ENCODE data around the gene SCG3. TPM values are rescaled to one million over a fixed set of nuclear protein-coding genes. Genes with fewer than 3 reads are reported as not detected.

Gene SCG3
- total RNA-seq (2022) (not detected in 2 replicates), Bru-seq, nascent RNA (not detected), BruChase-seq, experiment 1, labeled RNA remaining after a 2-hour chase (not detected), BruChase-seq, experiment 2, labeled RNA remaining after a 6-hour chase (not detected)
- long read RNA-seq: 0 reads

DNA sequence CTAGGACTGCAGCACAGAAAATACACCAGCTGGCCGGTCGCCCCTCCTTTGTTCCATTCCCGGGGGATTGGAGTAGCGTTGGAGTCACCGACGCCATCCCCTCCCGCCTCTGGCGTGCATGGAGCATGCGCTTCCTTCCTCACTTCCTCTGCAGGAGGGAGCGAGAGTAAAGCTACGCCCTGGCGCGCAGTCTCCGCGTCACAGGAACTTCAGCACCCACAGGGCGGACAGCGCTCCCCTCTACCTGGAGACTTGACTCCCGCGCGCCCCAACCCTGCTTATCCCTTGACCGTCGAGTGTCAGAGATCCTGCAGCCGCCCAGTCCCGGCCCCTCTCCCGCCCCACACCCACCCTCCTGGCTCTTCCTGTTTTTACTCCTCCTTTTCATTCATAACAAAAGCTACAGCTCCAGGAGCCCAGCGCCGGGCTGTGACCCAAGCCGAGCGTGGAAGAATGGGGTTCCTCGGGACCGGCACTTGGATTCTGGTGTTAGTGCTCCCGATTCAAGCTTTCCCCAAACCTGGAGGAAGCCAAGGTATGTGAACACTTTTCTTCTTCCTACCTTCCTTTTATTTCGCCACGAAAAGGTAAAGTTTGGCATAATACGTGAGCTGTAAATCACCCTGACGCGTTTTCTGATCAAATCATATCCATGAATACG is at the start of gene SCG3:
Gene SCG3, plus strand, starts transcription at position 201 of the 661 bp plus-strand sequence. Its CDS starts 253 bp downstream, at position 454.
- CTCF ChIA-PET: no interaction called here
- peaks cover 8% of the 10 kb centered on the region for H3K27me3 Mint-ChIP-seq (ENCODE audit: insufficient read depth, unreplicated experiment)
- H3K4me3 Mint-ChIP-seq (ENCODE audit: unreplicated experiment): peak within 1 kb of the TSS; percentile 58
- H3K27ac Mint-ChIP-seq (ENCODE audit: unreplicated experiment): no peak within 1 kb of the TSS
- H3K27me3 ChIP-seq (replicated peaks; ENCODE audit: control insufficient read depth, insufficient read depth, low read length): no peaks in the 10 kb centered on the region
- no TSS peak for BruUV-seq (replicated peaks)
- no peaks in the 10 kb centered on the region for H3K36me3 Mint-ChIP-seq (ENCODE audit: insufficient read depth, unreplicated experiment)
- no peaks in the 10 kb centered on the region for H3K36me3 ChIP-seq (ENCODE audit: control insufficient read depth, insufficient read depth, low read length)
- POLR2A ChIA-PET: no interaction called here
- TF ChIP-seq, protein P1, sequence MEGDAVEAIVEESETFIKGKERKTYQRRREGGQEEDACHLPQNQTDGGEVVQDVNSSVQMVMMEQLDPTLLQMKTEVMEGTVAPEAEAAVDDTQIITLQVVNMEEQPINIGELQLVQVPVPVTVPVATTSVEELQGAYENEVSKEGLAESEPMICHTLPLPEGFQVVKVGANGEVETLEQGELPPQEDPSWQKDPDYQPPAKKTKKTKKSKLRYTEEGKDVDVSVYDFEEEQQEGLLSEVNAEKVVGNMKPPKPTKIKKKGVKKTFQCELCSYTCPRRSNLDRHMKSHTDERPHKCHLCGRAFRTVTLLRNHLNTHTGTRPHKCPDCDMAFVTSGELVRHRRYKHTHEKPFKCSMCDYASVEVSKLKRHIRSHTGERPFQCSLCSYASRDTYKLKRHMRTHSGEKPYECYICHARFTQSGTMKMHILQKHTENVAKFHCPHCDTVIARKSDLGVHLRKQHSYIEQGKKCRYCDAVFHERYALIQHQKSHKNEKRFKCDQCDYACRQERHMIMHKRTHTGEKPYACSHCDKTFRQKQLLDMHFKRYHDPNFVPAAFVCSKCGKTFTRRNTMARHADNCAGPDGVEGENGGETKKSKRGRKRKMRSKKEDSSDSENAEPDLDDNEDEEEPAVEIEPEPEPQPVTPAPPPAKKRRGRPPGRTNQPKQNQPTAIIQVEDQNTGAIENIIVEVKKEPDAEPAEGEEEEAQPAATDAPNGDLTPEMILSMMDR (IDR thresholded peaks at IDR 0.05; ENCODE audit: insufficient read depth in 1 of 2, low read depth in 1 of 2, low read length in 1 of 2, severe bottlenecking in 1 of 2, unreplicated experiment in 1 of 2): no peak
- DNase-seq: peak; percentile 77 to 83
- H3K4me1 Mint-ChIP-seq (ENCODE audit: low read depth, unreplicated experiment): no peaks in the 10 kb centered on the region
- no peak within 1 kb of the TSS for H3K4me3 ChIP-seq (ENCODE audit: low read depth, low read length)
- H3K4me1 ChIP-seq: no peaks in the 10 kb centered on the region
- no peaks in the 10 kb centered on the region for H3K9me3 Mint-ChIP-seq (ENCODE audit: unreplicated experiment)
- intact Hi-C loops (cut with micrococcal nuclease; ENCODE audit: unreplicated experiment): no loop called here
- H3K9me3 ChIP-seq: no peaks in the 10 kb centered on the region

DNA sequence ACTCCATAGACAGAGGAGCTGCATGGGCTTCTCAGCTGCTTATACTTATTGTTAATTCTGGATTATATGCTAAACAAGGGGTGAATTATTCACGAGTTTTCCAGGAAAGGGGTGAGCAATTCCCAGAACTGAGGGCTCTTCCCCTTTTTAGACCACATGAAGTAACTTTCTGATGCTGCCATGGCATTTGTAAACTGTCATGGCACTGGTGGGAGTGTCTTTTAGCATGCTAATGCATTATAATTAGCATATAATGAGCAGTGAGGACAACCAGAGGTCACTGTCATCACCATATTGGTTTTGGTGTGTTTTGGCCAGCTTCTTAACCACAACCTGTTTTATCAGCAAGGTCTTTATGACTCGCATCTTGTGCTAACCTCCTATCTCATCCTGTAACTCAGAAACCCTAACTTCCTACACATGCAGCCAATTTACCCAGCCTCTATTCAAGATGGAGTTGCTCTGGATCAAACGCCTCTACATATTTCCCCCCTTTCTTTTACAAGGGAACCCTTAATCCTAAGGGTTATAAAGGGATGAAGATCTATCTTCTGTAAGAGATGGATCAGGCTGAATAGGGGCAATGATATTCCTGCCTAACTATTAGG is 46.6 kb upstream of the SCG3 start:
- ChIA-PET POLR2A (no interaction called here), CTCF (no interaction called here)
- Mint-ChIP-seq H3K27me3 (ENCODE audit: insufficient read depth, unreplicated experiment) (peaks cover 2% of the 10 kb centered on the region), H3K27ac (ENCODE audit: unreplicated experiment) (no peak overlapping the region), H3K9me3 (ENCODE audit: unreplicated experiment) (no peaks in the 10 kb centered on the region), H3K36me3 (ENCODE audit: insufficient read depth, unreplicated experiment) (no peaks in the 10 kb centered on the region), H3K4me1 (ENCODE audit: low read depth, unreplicated experiment) (no peaks in the 10 kb centered on the region), H3K4me3 (ENCODE audit: unreplicated experiment) (no peak overlapping the region)
- BruUV-seq (replicated peaks): no TSS peak
- TF ChIP-seq, protein P1 (IDR thresholded peaks at IDR 0.05; ENCODE audit: insufficient read depth in 1 of 2, low read depth in 1 of 2, low read length in 1 of 2, severe bottlenecking in 1 of 2, unreplicated experiment in 1 of 2): no peak
- no peak for DNase-seq
- Histone ChIP-seq H3K9me3 (no peaks in the 10 kb centered on the region), H3K4me3 (ENCODE audit: low read depth, low read length) (no peak overlapping the region), H3K36me3 (ENCODE audit: control insufficient read depth, insufficient read depth, low read length) (no peaks in the 10 kb centered on the region), H3K27me3 (replicated peaks; ENCODE audit: control insufficient read depth, insufficient read depth, low read length) (no peaks in the 10 kb centered on the region), H3K4me1 (no peaks in the 10 kb centered on the region)
- intact Hi-C loops (cut with micrococcal nuclease; ENCODE audit: unreplicated experiment): no loop called here

DNA sequence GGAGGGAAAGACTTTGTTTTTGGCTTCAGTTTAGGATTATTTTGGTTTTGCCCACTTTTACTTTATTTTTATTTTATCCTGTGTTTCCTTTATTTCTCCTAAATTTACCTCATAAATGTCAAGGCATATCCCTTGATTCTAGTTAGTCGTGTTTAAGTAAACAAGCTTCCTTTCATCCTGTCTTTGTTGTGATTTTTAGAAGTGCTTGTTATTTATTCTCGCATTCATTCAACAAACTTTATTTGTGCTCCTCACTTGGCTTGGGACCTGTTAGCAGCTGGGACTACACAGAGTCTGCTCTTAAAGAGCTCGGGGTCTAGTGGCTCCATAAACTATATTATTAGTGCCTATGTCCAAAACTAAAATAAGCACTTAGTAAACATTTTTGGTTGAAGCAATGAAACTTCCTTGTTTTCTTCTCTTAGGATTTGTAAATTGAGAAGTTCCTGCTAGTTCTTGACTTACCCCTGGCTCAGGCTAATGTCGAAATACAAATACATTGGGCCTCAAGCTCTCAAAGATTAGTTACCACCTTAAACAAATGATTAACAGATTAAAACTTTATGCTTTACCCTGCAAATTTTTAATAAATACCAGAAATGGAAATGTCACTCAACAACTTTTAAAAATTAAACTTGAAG is 39.7 kb upstream of the SCG3 start:
- no peak overlapping the region for H3K4me3 ChIP-seq (ENCODE audit: low read depth, low read length)
- ChIA-PET CTCF (no interaction called here), POLR2A (no interaction called here)
- H3K4me3 Mint-ChIP-seq (ENCODE audit: unreplicated experiment): no peak overlapping the region
- no peak for DNase-seq
- no peaks in the 10 kb centered on the region for H3K9me3 ChIP-seq
- H3K36me3 ChIP-seq (ENCODE audit: control insufficient read depth, insufficient read depth, low read length): no peaks in the 10 kb centered on the region
- H3K36me3 Mint-ChIP-seq (ENCODE audit: insufficient read depth, unreplicated experiment): no peaks in the 10 kb centered on the region
- BruUV-seq (replicated peaks): no TSS peak
- no peaks in the 10 kb centered on the region for H3K9me3 Mint-ChIP-seq (ENCODE audit: unreplicated experiment)
- no peak overlapping the region for H3K27ac Mint-ChIP-seq (ENCODE audit: unreplicated experiment)
- intact Hi-C loops (cut with micrococcal nuclease; ENCODE audit: unreplicated experiment): no loop called here
- H3K27me3 Mint-ChIP-seq (ENCODE audit: insufficient read depth, unreplicated experiment): peaks cover 3% of the 10 kb centered on the region
- H3K4me1 Mint-ChIP-seq (ENCODE audit: low read depth, unreplicated experiment): no peaks in the 10 kb centered on the region
- H3K27me3 ChIP-seq (replicated peaks; ENCODE audit: control insufficient read depth, insufficient read depth, low read length): no peaks in the 10 kb centered on the region
- no peaks in the 10 kb centered on the region for H3K4me1 ChIP-seq
- TF ChIP-seq, protein P1 (IDR thresholded peaks at IDR 0.05; ENCODE audit: insufficient read depth in 1 of 2, low read depth in 1 of 2, low read length in 1 of 2, severe bottlenecking in 1 of 2, unreplicated experiment in 1 of 2): no peak
